IMR-90 (cell line): ENCODE data around the gene DNAJB8.

Experiments
- BHLHE40 ChIP-seq: fragments of 150-350 bp; IDR thresholded peaks from 2 replicates; pipeline ENCODE4 v1.6.1; 2016; ENCODE audit warnings: mild to moderate bottlenecking, low read depth, low read length
- CEBPB ChIP-seq: IDR thresholded peaks from 2 replicates; pipeline ENCODE4 v1.6.1; 2012; ENCODE audit warnings: low read depth, low read length, improper control_type of control experiment
- FOS ChIP-seq: fragments of 150-350 bp; IDR thresholded peaks from 2 replicates; pipeline ENCODE4 v1.6.1; 2016; ENCODE audit warnings: low read depth, low read length
- MAFK ChIP-seq: IDR thresholded peaks from 2 replicates; pipeline ENCODE4 v1.6.1; 2012; ENCODE audit warnings: low read depth, low read length, improper control_type of control experiment
- MAZ ChIP-seq: IDR thresholded peaks from 2 replicates; pipeline ENCODE4 v1.6.1; 2012; ENCODE audit warnings: low read depth, mild to moderate bottlenecking, low read length, improper control_type of control experiment, moderate library complexity, borderline replicate concordance
- POLR2A ChIP-seq: IDR thresholded peaks from 2 replicates; pipeline ENCODE4 v1.6.1; 2012; ENCODE audit warnings: mild to moderate bottlenecking, low read depth, low read length
- RAD21 ChIP-seq: IDR thresholded peaks from 2 replicates; pipeline ENCODE4 v1.6.1; 2012; ENCODE audit warnings: low read length, improper control_type of control experiment
- RFX5 ChIP-seq: IDR thresholded peaks from 2 replicates; pipeline ENCODE4 v1.8.0; 2012; ENCODE audit warnings: low read depth, mild to moderate bottlenecking, low read length, moderate library complexity
- TF ChIP-seq, protein P1 (sequence below): conservative IDR thresholded peaks from 2 replicates; pipeline ENCODE4 v1.5.1; 2012; ENCODE audit warnings: mild to moderate bottlenecking, low read depth, low read length, improper control_type of control experiment
- TF ChIP-seq, protein P2 (sequence below): fragments of 150-350 bp; IDR thresholded peaks from 2 replicates; pipeline ENCODE4 v1.6.1; 2017; ENCODE audit warnings: mild to moderate bottlenecking, antibody characterized with exemption, low read length, low read depth
- TF ChIP-seq, protein P3 (sequence below): fragments of 150-350 bp; IDR thresholded peaks from 2 replicates; pipeline ENCODE4 v1.6.1; 2016; ENCODE audit warnings: low read depth, mild to moderate bottlenecking, low read length, moderate library complexity, borderline replicate concordance

DNA sequence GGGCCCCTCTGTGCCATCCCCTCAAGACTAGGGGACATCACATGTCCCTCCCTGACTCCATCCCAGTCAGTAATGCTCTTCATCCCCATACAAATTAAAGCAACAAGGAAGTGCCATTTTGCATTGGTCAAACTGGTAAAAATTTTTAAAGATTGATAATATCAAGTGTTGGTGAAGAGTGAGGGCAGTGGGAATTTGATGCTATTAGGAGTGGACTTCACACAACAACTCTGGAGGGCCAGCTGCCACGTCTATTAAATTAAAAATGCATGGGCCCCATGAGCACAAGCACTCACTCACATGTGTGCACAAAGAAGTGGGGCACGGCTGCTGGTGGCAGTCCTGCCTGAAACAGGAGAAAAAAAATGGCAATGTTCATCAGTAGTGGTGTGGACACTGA lies 47.8 kb downstream of the DNAJB8 start:
- TF ChIP-seq, protein P1, sequence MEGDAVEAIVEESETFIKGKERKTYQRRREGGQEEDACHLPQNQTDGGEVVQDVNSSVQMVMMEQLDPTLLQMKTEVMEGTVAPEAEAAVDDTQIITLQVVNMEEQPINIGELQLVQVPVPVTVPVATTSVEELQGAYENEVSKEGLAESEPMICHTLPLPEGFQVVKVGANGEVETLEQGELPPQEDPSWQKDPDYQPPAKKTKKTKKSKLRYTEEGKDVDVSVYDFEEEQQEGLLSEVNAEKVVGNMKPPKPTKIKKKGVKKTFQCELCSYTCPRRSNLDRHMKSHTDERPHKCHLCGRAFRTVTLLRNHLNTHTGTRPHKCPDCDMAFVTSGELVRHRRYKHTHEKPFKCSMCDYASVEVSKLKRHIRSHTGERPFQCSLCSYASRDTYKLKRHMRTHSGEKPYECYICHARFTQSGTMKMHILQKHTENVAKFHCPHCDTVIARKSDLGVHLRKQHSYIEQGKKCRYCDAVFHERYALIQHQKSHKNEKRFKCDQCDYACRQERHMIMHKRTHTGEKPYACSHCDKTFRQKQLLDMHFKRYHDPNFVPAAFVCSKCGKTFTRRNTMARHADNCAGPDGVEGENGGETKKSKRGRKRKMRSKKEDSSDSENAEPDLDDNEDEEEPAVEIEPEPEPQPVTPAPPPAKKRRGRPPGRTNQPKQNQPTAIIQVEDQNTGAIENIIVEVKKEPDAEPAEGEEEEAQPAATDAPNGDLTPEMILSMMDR = no peak
- TF ChIP-seq POLR2A (no peak), MAZ (no peak), BHLHE40 (no peak), CEBPB (no peak), RAD21 (no peak), FOS (no peak), MAFK (no peak), RFX5 (no peak)
- TF ChIP-seq, protein P2, sequence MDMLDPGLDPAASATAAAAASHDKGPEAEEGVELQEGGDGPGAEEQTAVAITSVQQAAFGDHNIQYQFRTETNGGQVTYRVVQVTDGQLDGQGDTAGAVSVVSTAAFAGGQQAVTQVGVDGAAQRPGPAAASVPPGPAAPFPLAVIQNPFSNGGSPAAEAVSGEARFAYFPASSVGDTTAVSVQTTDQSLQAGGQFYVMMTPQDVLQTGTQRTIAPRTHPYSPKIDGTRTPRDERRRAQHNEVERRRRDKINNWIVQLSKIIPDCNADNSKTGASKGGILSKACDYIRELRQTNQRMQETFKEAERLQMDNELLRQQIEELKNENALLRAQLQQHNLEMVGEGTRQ = no peak
- TF ChIP-seq, protein P3, sequence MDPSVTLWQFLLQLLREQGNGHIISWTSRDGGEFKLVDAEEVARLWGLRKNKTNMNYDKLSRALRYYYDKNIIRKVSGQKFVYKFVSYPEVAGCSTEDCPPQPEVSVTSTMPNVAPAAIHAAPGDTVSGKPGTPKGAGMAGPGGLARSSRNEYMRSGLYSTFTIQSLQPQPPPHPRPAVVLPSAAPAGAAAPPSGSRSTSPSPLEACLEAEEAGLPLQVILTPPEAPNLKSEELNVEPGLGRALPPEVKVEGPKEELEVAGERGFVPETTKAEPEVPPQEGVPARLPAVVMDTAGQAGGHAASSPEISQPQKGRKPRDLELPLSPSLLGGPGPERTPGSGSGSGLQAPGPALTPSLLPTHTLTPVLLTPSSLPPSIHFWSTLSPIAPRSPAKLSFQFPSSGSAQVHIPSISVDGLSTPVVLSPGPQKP = no peak
